Transverse colon (tissue), 3 donors: ENCODE measurements around the gene MICAL2.

ENCODE experiments used
- CTCF ChIP-seq, 5 experiments: fragments of 200-600 bp in 3 of 5; fragments of 450-650 bp in 2 of 5; sonication (generic) in 3 of 5; IDR thresholded peaks; 1 replicate in 2 of 5; 2 replicates in 3 of 5; pipeline ENCODE4 v1.5.1; 2016 to 2017; ENCODE audit warnings: antibody characterized with exemption in 5 of 5, inconsistent platforms in 3 of 5, mild to moderate bottlenecking in 2 of 5, moderate library complexity in 1 of 5
- EP300 ChIP-seq: sonication (generic); formaldehyde crosslinking; IDR thresholded peaks from one replicate; pipeline ENCODE4 v1.6.1; 2017; ENCODE audit warnings: antibody characterized with exemption, low read depth

GRCh38 chr11:12141283-12141682 is 30.9 kb downstream of the MICAL2 start:
- TF ChIP-seq EP300 (no peak), CTCF (IDR thresholded peaks at IDR 0.05) (no peak)
